Measurements from ENCODE around the gene UNC13D. TPM values are rescaled to one million over a fixed set of nuclear protein-coding genes. Genes with fewer than 3 reads are reported as not detected.

The UNC13D gene
- total and polyA plus RNA-seq, 2 of the 4 experiments (the other 2 are of a cell fraction) = under 0.01 to 0.31 TPM

GRCh38 chr17:75854881-75855309, 10.7 kb upstream of the UNC13D start:
- peak overlapping the region; percentile 55 for H3K4me3 ChIP-seq (ENCODE audit: insufficient read depth, low read depth, low read length)
- no peaks in the 10 kb centered on the region for H3K9me3 ChIP-seq (ENCODE audit: control insufficient read depth, insufficient read depth, low read length)
- ChIA-PET POLR2A (ENCODE audit: unreplicated experiment) (interaction anchor here (0.5 to 1.5 kb wide), 8 partner anchors 10 to 333 kb away, joined by 3 to 12 read pairs (median 5); a partner anchor contains a TSS), CTCF (interaction anchor here (0.7 to 2.1 kb wide), 7 partner anchors 21 to 159 kb away, joined by 3 to 9 read pairs (median 3); partner anchors contain the start of gene TRIM65)
- peak overlapping the region; percentile 48 for H2BK5ac ChIP-seq (ENCODE audit: low read depth, low read length, poor library complexity, severe bottlenecking)
- H4K8ac ChIP-seq (ENCODE audit: low read depth in 2 of 2, low read length in 2 of 2) = peak overlapping the region in 1 of 2 experiments; percentile 67; a peak in 1 of 4 replicates
- peak overlapping the region; percentile 94 for H2AFZ ChIP-seq (replicated peaks; ENCODE audit: low read length, poor library complexity)
- peaks cover 11% of the 10 kb centered on the region for H3K4me1 ChIP-seq (ENCODE audit: control insufficient read depth, insufficient read depth, low read length)
- no peaks in the 10 kb centered on the region for H3K27me3 ChIP-seq (ENCODE audit: control insufficient read depth, insufficient read depth, low read length)
- H3K9ac ChIP-seq (ENCODE audit: low read depth, low read length) = peak overlapping the region; percentile 50
- no peak overlapping the region for H2BK20ac ChIP-seq (ENCODE audit: low read depth, low read length)
- intact Hi-C loops (cut with micrococcal nuclease) = no loop called here
- peak overlapping the region; percentile 86 for H3K4me2 ChIP-seq (ENCODE audit: low read depth, low read length)
- no peak overlapping the region for H2AK9ac ChIP-seq (replicated peaks; ENCODE audit: low read depth, low read length, poor library complexity)
- peak overlapping the region; percentile 54 for H3K14ac ChIP-seq (replicated peaks; ENCODE audit: low read depth, low read length)
- peak overlapping the region; percentile 58 for H3K27ac ChIP-seq (ENCODE audit: insufficient read depth, low read length)
- 0 out of 2 replicates have a peak overlapping the region, but pooled peaks have one; percentile 16 for H2AK5ac ChIP-seq (ENCODE audit: low read depth, low read length)
- no peak overlapping the region for H3K18ac ChIP-seq (ENCODE audit: low read depth, low read length)
- no peak; the same call in 1 of the 2 replicates for ATAC-seq (ENCODE audit: low read depth)
- peak overlapping the region; percentile 61 for H3K4ac ChIP-seq (ENCODE audit: low read depth, low read length)
- TF ChIP-seq RFX5 (IDR thresholded peaks at IDR 0.05; ENCODE audit: low read depth, low read length) = no peak
- no peak for TF ChIP-seq RAD21 (IDR thresholded peaks at IDR 0.05; ENCODE audit: low read length)
- TF ChIP-seq MAZ (IDR thresholded peaks at IDR 0.05; ENCODE audit: borderline replicate concordance, low read depth, low read length) = no peak
- TF ChIP-seq MXI1 (IDR thresholded peaks at IDR 0.05; ENCODE audit: borderline replicate concordance, low read depth, low read length) = 0 out of 2 replicates have a peak, but pooled peaks have one; percentile 6
- TF ChIP-seq CHD1 (IDR thresholded peaks at IDR 0.05; ENCODE audit: low read depth, low read length) = no peak
- TF ChIP-seq, protein P1, sequence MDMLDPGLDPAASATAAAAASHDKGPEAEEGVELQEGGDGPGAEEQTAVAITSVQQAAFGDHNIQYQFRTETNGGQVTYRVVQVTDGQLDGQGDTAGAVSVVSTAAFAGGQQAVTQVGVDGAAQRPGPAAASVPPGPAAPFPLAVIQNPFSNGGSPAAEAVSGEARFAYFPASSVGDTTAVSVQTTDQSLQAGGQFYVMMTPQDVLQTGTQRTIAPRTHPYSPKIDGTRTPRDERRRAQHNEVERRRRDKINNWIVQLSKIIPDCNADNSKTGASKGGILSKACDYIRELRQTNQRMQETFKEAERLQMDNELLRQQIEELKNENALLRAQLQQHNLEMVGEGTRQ (IDR thresholded peaks at IDR 0.05; ENCODE audit: low read depth, low read length) = no peak
- TF ChIP-seq CTCF (conservative IDR thresholded peaks at IDR 0.05; ENCODE audit: low read depth, low read length) = no peak
- no peak for TF ChIP-seq MAFK (IDR thresholded peaks at IDR 0.05; ENCODE audit: low read depth, low read length)
- TF ChIP-seq POLR2A (IDR thresholded peaks at IDR 0.05; ENCODE audit: low read depth, low read length) = peak; percentile 58; the same call in 1 of the 2 replicates
- no peak for TF ChIP-seq BHLHE40 (IDR thresholded peaks at IDR 0.05; ENCODE audit: low read depth, low read length)
- no peak for TF ChIP-seq CEBPB (IDR thresholded peaks at IDR 0.05; ENCODE audit: low read depth, low read length)
- TF ChIP-seq NFE2L2 (IDR thresholded peaks at IDR 0.05; ENCODE audit: low read depth, low read length) = no peak
- WGBS, 2 experiments (ENCODE audit: extremely low coverage in 2 of 2, insufficient read length in 1 of 2) = 1% methylated on average over 9 of the region's 19 CpGs; no CpG with 5 or more reads in 1 of the 2 experiments
- H3K79me1 ChIP-seq (ENCODE audit: low read depth in 1 of 2, low read length in 2 of 2) = peaks cover 6 to 29% of the 10 kb centered on the region in 2 experiments; a peak in 3 of 4 replicates
- H3K9me1 ChIP-seq (ENCODE audit: insufficient read depth, low read length) = peaks cover 7% of the 10 kb centered on the region
- H3K23ac ChIP-seq (ENCODE audit: low read depth, low read length) = no peak overlapping the region
- no peak overlapping the region for H2BK120ac ChIP-seq (ENCODE audit: low read depth, low read length)
- H4K5ac ChIP-seq (ENCODE audit: low read depth, low read length) = no peak overlapping the region
- in situ Hi-C loops (cut with MboI; ENCODE audit: low sequenced_read_pairs) = no loop called here
- H2BK15ac ChIP-seq (ENCODE audit: low read depth, low read length) = no peak overlapping the region; the same call in 2 of the 3 replicates
- peak overlapping the region; percentile 46; the same call in 1 of the 2 replicates for H4K91ac ChIP-seq (ENCODE audit: insufficient read depth, low read depth, low read length)
- H3K36me3 ChIP-seq (ENCODE audit: control insufficient read depth, insufficient read depth, low read length) = peaks cover 13% of the 10 kb centered on the region
- BruUV-seq (replicated peaks) = no TSS peak
- no peak for DNase-seq
- dilution Hi-C loops (cut with HindIII; ENCODE audit: low sequenced_read_pairs, unreplicated experiment) = no loop called here
- H3K56ac ChIP-seq (ENCODE audit: extremely low read depth, insufficient read depth, low read length) = no peak overlapping the region; the same call in 1 of the 2 replicates
- H4K20me1 ChIP-seq (ENCODE audit: insufficient read depth, low read length) = peaks cover 5% of the 10 kb centered on the region; the same call in 1 of the 2 replicates

Data from IMR-90 (cell line).